ENCODE results near the gene GAS1. TPM values are rescaled to one million over a fixed set of nuclear protein-coding genes. Genes with fewer than 3 reads are reported as not detected.

GAS1 gene
- total and polyA plus RNA-seq, 2 of the 8 experiments (the other 6 are each of a cell fraction or from before 2014, with no cell fraction given): 2.8 to 5.7 TPM

GRCh38 chr9:86977205-86977835, 30.0 kb upstream of the GAS1 start:
- ChIA-PET POLR2A (ENCODE audit: partially characterized antibody) (no interaction called here), CTCF (ENCODE audit: partially characterized antibody) (interaction anchor here (0.5 to 0.7 kb wide), 2 partner anchors 255 to 346 kb away, joined by 3 to 4 read pairs; no protein-coding TSS in a partner anchor)
- Histone ChIP-seq H3K79me1 (ENCODE audit: low read depth, low read length) (no peaks in the 10 kb centered on the region), H3K4ac (replicated peaks; ENCODE audit: insufficient read length, low read depth, low read length) (no peak overlapping the region), H2BK12ac (ENCODE audit: low read depth, low read length) (no peak overlapping the region), H3K23ac (ENCODE audit: insufficient read length) (no peak overlapping the region), H2AK5ac (ENCODE audit: low read depth, low read length) (no peak overlapping the region), H2BK5ac (ENCODE audit: low read depth, low read length) (no peak overlapping the region), H3K14ac (ENCODE audit: insufficient read length) (no peak overlapping the region), H3K4me2 (ENCODE audit: insufficient read depth in 1 of 2, low read depth in 2 of 2, low read length in 2 of 2) (no peak overlapping the region), H3K23me2 (ENCODE audit: low read depth, low read length) (no peaks in the 10 kb centered on the region), H2BK15ac (ENCODE audit: low read length) (no peak overlapping the region), H2BK20ac (ENCODE audit: low read length) (no peak overlapping the region), H3K9me3 (ENCODE audit: insufficient read depth in 2 of 2, low read depth in 1 of 2, low read length in 1 of 2) (no peaks in the 10 kb centered on the region), H3K79me2 (ENCODE audit: control insufficient read depth in 1 of 2, insufficient read depth in 2 of 2, low read length in 2 of 2) (no peaks in the 10 kb centered on the region), H3K27ac (ENCODE audit: low read depth, low read length) (no peak overlapping the region), H3K4me1 (replicated peaks in 1 of 4; ENCODE audit: control insufficient read depth in 3 of 4, insufficient read depth in 4 of 4, low read length in 3 of 4) (no peaks in the 10 kb centered on the region), H3K18ac (ENCODE audit: extremely low read depth, low read length) (no peak overlapping the region), H3K27me3 (replicated peaks in 1 of 4; ENCODE audit: control insufficient read depth in 3 of 4, extremely low read depth in 1 of 4, insufficient read depth in 3 of 4, low read length in 3 of 4) (no peaks in the 10 kb centered on the region), H4K20me1 (replicated peaks in 1 of 2; ENCODE audit: control insufficient read depth in 1 of 2, insufficient read depth in 2 of 2, low read length in 2 of 2) (no peaks in the 10 kb centered on the region), H2BK120ac (replicated peaks; ENCODE audit: low read depth, low read length) (no peak overlapping the region), H3K36me3 (ENCODE audit: control insufficient read depth in 2 of 4, insufficient read depth in 4 of 4, low read length in 3 of 4) (no peaks in the 10 kb centered on the region), H4K5ac (ENCODE audit: insufficient read length, low read depth, low read length) (no peak overlapping the region), H3K9ac (replicated peaks in 1 of 4; ENCODE audit: extremely low read depth in 1 of 4, low read depth in 3 of 4, low read length in 3 of 4) (no peak overlapping the region), H4K8ac (ENCODE audit: extremely low read depth, insufficient read depth, low read length) (no peak overlapping the region), H3K56ac (replicated peaks; ENCODE audit: insufficient read length, low read depth, low read length) (no peak overlapping the region), H2AFZ (ENCODE audit: low read length) (no peak overlapping the region), H3K4me3 (ENCODE audit: extremely low read depth in 1 of 4, insufficient read depth in 2 of 4, low read depth in 3 of 4, low read length in 4 of 4) (no peak overlapping the region), H4K91ac (replicated peaks; ENCODE audit: insufficient read length, low read length) (no peak overlapping the region)
- DNase-seq (ENCODE audit: low read depth in 1 of 2, low spot score in 2 of 2) (no peak), FAIRE-seq (no peak)
- TF ChIP-seq KDM1A (IDR thresholded peaks at IDR 0.05; ENCODE audit: borderline replicate concordance, low read length) (no peak), RAD21 (IDR thresholded peaks at IDR 0.05 in 1 of 2, conservative IDR thresholded peaks at IDR 0.05 in 1 of 2; ENCODE audit: low read depth in 2 of 2, low read length in 2 of 2) (no peak), KDM5A (IDR thresholded peaks at IDR 0.05; ENCODE audit: low read length) (no peak)
- 89% methylated on average over 4 of the region's 4 CpGs; no CpG with 5 or more reads in 1 of the 2 experiments for WGBS, 2 experiments (ENCODE audit: extremely low coverage in 1 of 2, insufficient coverage in 1 of 2, insufficient read length in 1 of 2, insufficient replicate concordance in 2 of 2, low coverage in 1 of 2, low lambda C conversion rate in 2 of 2, missing lambda C conversion rate in 1 of 2)
